Testis (tissue), 3 donors: ENCODE measurements around the gene PRG2. TPM values are rescaled to one million over a fixed set of nuclear protein-coding genes. Genes with fewer than 3 reads are reported as not detected.
"Not testable (repeated sequence)": the region's sequence is repeated elsewhere in the genome, so short reads cannot be mapped to it uniquely, and the experiment has no call there.

Experiments
- DNase-seq: peaks from one replicate; pipeline ENCODE4 v3.0.0-alpha.2; 2019
- H3K27ac ChIP-seq, 2 donors: fragments of 200-600 bp; sonication (generic); one replicate each; pipeline ENCODE4 v1.5.1; 2019
- H3K27me3 ChIP-seq: fragments of 200-600 bp; sonication (generic); one replicate; pipeline ENCODE4 v1.5.1; 2019
- H3K36me3 ChIP-seq: fragments of 200-600 bp; sonication (generic); one replicate; pipeline ENCODE4 v1.5.1; 2017; ENCODE audit warnings: low read depth; ENCODE audit errors: missing control alignments
- H3K4me1 ChIP-seq: fragments of 200-600 bp; sonication (generic); one replicate; pipeline ENCODE4 v1.5.1; 2019
- H3K4me3 ChIP-seq, 2 donors: fragments of 200-600 bp; sonication (generic); one replicate each; pipeline ENCODE4 v1.5.1; 2017 to 2019
- H3K9me3 ChIP-seq: fragments of 200-600 bp; sonication (generic); one replicate; pipeline ENCODE4 v1.5.1; 2017
- CTCF ChIP-seq, 3 experiments: fragments of 450-650 bp in 2 of 3; fragments of 200-600 bp in 1 of 3; sonication (generic) in 1 of 3; IDR thresholded peaks; one replicate each; pipeline ENCODE4 v1.5.1; 2016 to 2019; ENCODE audit warnings: antibody characterized with exemption in 3 of 3, mild to moderate bottlenecking in 2 of 3, moderate library complexity in 1 of 3
- POLR2A ChIP-seq: fragments of 450-650 bp; IDR thresholded peaks from one replicate; pipeline ENCODE4 v1.6.1; 2017; ENCODE audit warnings: antibody characterized with exemption, mild to moderate bottlenecking, moderate library complexity
- whole genome bisulfite sequencing, 2 donors: methylation state at CpG; one replicate each; pipeline ENCODE4 v1.1.5; 2018; 5-methylcytosine and 5-hydroxymethylcytosine counted together
- intact Hi-C: fragments of 100-400 bp; cut with DNase I; formaldehyde crosslinking; loops from one replicate; pipeline ENCODE4 v1.15.1; 2023; ENCODE audit warnings: low total_unique reads
- polyA plus RNA-seq: library from polyadenylated mRNA; stranded (reverse); fragments of 350-450 nt; fragmentation: Illumina TruSeq; extraction: RNeasy Lipid Tissue Mini Kit (QIAGEN cat#74804); gene quantifications from one replicate; pipeline ENCODE4 v1.2.3, GENCODE V29; 2014; ENCODE audit warnings: low read depth, low replicate concordance; ENCODE audit not compliant: insufficient read depth
- total RNA-seq, 2 donors: library from RNA; depleted of rRNA; stranded (reverse); fragments of >200 nt; gene quantifications; one replicate each; pipeline ENCODE4 v1.2.3, GENCODE V29; 2016

The PRG2 gene
- total and polyA plus RNA-seq, 3 donors from 2014 or later = not detected

GRCh38 chr11:57340039-57340615 lies 50.3 kb downstream of the PRG2 start:
- Histone ChIP-seq H3K27me3 (no peaks in the 10 kb centered on the region), H3K4me1 (peaks cover under 1% of the 10 kb centered on the region), H3K9me3 (no peaks in the 10 kb centered on the region), H3K27ac (no peak overlapping the region), H3K4me3 (no peak overlapping the region), H3K36me3 (no peaks in the 10 kb centered on the region)
- intact Hi-C loops = no loop called here
- TF ChIP-seq CTCF (IDR thresholded peaks at IDR 0.05) (no peak), POLR2A (no peak)
- 52 to 73% methylated on average over 12 of the region's 12 CpGs for WGBS, 2 donors
- no peak for DNase-seq

- no peak for DNase-seq
- TF ChIP-seq CTCF (IDR thresholded peaks at IDR 0.05) = no peak
- TF ChIP-seq POLR2A = no peak
- H3K9me3 ChIP-seq = no peaks in the 10 kb centered on the region
- 79 to 82% methylated on average over 5 of the region's 5 CpGs for WGBS, 2 donors
- no peak overlapping the region for H3K27ac ChIP-seq
- no peaks in the 10 kb centered on the region for H3K27me3 ChIP-seq
- no peak overlapping the region for H3K4me3 ChIP-seq
- peaks cover 9% of the 10 kb centered on the region for H3K4me1 ChIP-seq
- no peaks in the 10 kb centered on the region for H3K36me3 ChIP-seq
- intact Hi-C loops = no loop called here
Measured at GRCh38 chr11:57339328-57339727, 51.1 kb downstream of the PRG2 start.

- WGBS, 2 donors = 40 to 50% methylated on average over 4 of the region's 4 CpGs
- no peak for DNase-seq
- no peaks in the 10 kb centered on the region for H3K36me3 ChIP-seq
- no peaks in the 10 kb centered on the region for H3K27me3 ChIP-seq
- H3K4me1 ChIP-seq = peaks cover 9% of the 10 kb centered on the region
- no peak within 1 kb of the TSS for H3K4me3 ChIP-seq
- intact Hi-C loops = no loop called here
- TF ChIP-seq CTCF (IDR thresholded peaks at IDR 0.05) (no peak), POLR2A (no peak)
- H3K27ac ChIP-seq = no peak within 1 kb of the TSS
- no peaks in the 10 kb centered on the region for H3K9me3 ChIP-seq
Measured at GRCh38 chr11:57338142-57338541, 52.3 kb downstream of the PRG2 start, which contains the start of gene P2RX3. TSS of gene P2RX3 (plus strand) at chr11:57338352. CDS start at chr11:57338551, 199 bp downstream.

GRCh38 chr11:57336856-57337255 lies 53.6 kb downstream of the PRG2 start:
- H3K9me3 ChIP-seq, H3K4me1 ChIP-seq, intact Hi-C loops, H3K27me3 ChIP-seq, H3K36me3 ChIP-seq, H3K27ac ChIP-seq, DNase-seq, H3K4me3 ChIP-seq: not testable (repeated sequence)
- WGBS, 2 donors = 90 to 95% methylated on average over 6 of the region's 6 CpGs

Other genes starting within 250 kb of the PRG2 start
- gene LRRC55, start 208.7 kb downstream of the PRG2 start, total RNA-seq = under 1 TPM; 0.08 to 0.19 TPM
- 0.76 TPM for gene LRRC55, start 208.7 kb downstream of the PRG2 start, polyA plus RNA-seq
- 1 to 10 TPM in 1 of 2 donors, under 1 TPM in 1; 0.94 to 1.1 TPM for gene APLNR, start 153.4 kb downstream of the PRG2 start, total RNA-seq
- gene APLNR, start 153.4 kb downstream of the PRG2 start, polyA plus RNA-seq = 7.1 TPM
- 10 to 100 TPM; 85.2 to 99.4 TPM for gene TNKS1BP1, start 65.7 kb downstream of the PRG2 start, total RNA-seq
- 62.3 TPM for gene TNKS1BP1, start 65.7 kb downstream of the PRG2 start, polyA plus RNA-seq
- 100 to 1,000 TPM in 1 of 2 donors, 10 to 100 TPM in 1; 89.1 to 111 TPM for gene SSRP1, start 54.8 kb downstream of the PRG2 start, total RNA-seq
- gene SSRP1, start 54.8 kb downstream of the PRG2 start, polyA plus RNA-seq = 104 TPM
- gene P2RX3, start 52.3 kb downstream of the PRG2 start, total RNA-seq = 1 to 10 TPM; 2.5 to 3.3 TPM
- gene P2RX3, start 52.3 kb downstream of the PRG2 start, polyA plus RNA-seq = 8.5 TPM
- gene PRG3, start 9.5 kb downstream of the PRG2 start, total RNA-seq = not detected
- not detected for gene PRG3, start 9.5 kb downstream of the PRG2 start, polyA plus RNA-seq
- 10 to 100 TPM; 13.8 to 20.8 TPM for gene SLC43A3, start 36.5 kb upstream of the PRG2 start, total RNA-seq
- gene SLC43A3, start 36.5 kb upstream of the PRG2 start, polyA plus RNA-seq = 13.9 TPM
- gene RTN4RL2, start 69.9 kb upstream of the PRG2 start, total RNA-seq = 1 to 10 TPM; 2.3 to 2.5 TPM
- 3.2 TPM for gene RTN4RL2, start 69.9 kb upstream of the PRG2 start, polyA plus RNA-seq
- 10 to 100 TPM; 12.2 to 12.3 TPM for gene SLC43A1, start 125.1 kb upstream of the PRG2 start, total RNA-seq
- 6.5 TPM for gene SLC43A1, start 125.1 kb upstream of the PRG2 start, polyA plus RNA-seq
- 10 to 100 TPM; 27.7 to 49.1 TPM for gene TIMM10, start 140.1 kb upstream of the PRG2 start, total RNA-seq
- 56.9 TPM for gene TIMM10, start 140.1 kb upstream of the PRG2 start, polyA plus RNA-seq
- gene SMTNL1, start 146.9 kb upstream of the PRG2 start, total RNA-seq = under 1 TPM; 0.37 to 0.47 TPM
- gene SMTNL1, start 146.9 kb upstream of the PRG2 start, polyA plus RNA-seq = 2.0 TPM
- 10 to 100 TPM; 13.3 to 19.8 TPM for gene UBE2L6, start 177.0 kb upstream of the PRG2 start, total RNA-seq
- gene UBE2L6, start 177.0 kb upstream of the PRG2 start, polyA plus RNA-seq = 43.6 TPM
- 100 to 1,000 TPM in 1 of 2 donors, 10 to 100 TPM in 1; 53.6 to 113 TPM for gene SERPING1, start 207.0 kb upstream of the PRG2 start, total RNA-seq
- gene SERPING1, start 207.0 kb upstream of the PRG2 start, polyA plus RNA-seq = 273 TPM